T-helper 2 cell treated with Interferon-gamma antibody and Interleukin-4, amounts not matched to agents 100 ng/mL and 5 ng/mL, for 36 hours (primary cell): ENCODE results near the gene GRIN3B. TPM values are rescaled to one million over a fixed set of nuclear protein-coding genes. Genes with fewer than 3 reads are reported as not detected.

ENCODE experiments used
- intact Hi-C: fragments of 100-400 bp; cut with micrococcal nuclease; formaldehyde crosslinking; loops from one replicate; pipeline ENCODE4 v1.15.1; 2023
- total RNA-seq: library from RNA; stranded (reverse); gene quantifications from 2 replicates; pipeline ENCODE4 v1.2.3, GENCODE V29; 2022

Gene GRIN3B
- total RNA-seq, 1 donor from 2014 or later, result not detected

DNA sequence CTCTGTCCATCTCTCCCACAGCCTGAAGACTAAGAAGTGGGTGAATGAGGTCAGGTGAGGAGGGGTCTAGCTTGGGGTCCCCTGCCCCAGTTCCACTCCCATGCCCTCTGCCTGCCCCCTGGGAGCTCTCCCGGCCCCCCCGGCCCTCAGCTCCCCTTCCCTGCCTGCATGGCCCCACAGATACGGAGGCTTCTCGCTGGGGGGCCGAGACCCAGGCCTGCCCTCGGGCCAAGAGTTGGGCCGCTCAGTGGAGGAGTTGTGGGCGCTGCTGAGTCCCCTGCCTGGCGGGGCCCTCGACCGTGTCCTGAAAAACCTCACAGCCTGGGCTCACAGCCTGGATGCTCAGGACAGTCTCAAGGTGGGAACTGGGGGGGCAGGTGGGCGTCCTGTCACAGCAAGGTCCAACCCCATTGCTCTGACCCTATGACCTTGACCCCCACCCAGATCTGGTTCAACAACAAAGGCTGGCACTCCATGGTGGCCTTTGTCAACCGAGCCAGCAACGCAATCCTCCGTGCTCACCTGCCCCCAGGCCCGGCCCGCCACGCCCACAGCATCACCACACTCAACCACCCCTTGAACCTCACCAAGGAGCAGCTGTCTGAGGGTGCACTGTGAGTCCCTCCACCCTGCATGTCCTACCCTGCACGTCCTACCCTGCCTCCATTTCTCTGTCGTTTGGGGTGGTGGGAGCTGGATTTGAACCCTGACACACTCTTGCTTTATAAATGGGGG lies 55.8 kb downstream of the GRIN3B start:
- intact Hi-C loops, result no loop called here

DNA sequence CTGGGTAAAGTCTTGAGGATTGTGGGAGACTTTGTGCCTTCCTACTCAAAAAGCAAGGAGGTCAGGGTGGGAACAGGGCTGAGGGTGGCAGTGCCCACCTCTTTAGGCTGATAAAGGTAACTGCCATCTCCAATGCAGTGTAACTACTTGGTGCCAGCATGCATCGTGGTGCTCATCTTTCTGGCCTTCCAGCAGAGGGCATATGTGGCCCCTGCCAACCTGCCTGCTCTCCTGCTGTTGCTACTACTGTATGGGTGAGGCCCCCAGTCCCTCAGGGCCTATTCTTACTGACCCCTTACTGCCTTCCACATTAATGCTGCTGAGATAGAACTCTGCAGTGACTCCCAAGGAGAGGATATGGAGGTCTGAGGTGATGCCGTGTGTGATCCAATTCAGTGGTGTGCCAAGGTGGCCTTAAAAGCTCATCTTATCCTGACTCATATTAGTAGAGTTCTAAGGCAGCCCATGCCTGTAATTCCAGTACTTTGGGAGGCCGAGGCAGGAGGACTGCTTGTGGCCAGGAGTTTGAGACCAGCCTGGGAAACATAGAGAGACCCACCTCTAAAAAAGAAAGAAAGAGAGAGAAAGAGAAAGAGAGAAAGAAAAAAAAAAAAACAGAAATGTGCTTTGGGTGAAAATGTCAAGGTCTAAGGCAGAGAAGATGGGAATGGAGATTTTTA lies 57.1 kb downstream of the GRIN3B start:
- intact Hi-C loops, result no loop called here

DNA sequence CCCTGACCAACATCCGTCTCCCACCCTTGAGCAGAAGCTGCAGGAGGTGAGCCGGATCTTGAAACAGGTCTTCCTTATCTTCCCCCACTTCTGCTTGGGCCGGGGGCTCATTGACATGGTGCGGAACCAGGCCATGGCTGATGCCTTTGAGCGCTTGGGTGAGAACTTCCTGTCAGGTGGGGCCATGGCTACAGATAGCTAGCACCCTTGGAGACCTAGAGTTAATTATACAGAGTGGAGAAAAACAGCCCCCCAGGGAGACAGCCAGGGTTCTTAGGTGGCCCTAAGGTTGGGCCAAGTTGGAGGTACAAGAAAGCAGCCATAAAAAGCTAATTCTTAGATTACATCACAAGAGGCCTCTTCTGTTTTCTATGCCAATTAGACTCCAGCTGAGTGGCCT lies 57.9 kb downstream of the GRIN3B start:
- intact Hi-C loops, result no loop called here

Other genes with a start within 250 kb of the GRIN3B start
- not detected in 2 replicates for gene MISP, start 249.3 kb upstream of the GRIN3B start, total RNA-seq
- gene PTBP1, start 203.0 kb upstream of the GRIN3B start, total RNA-seq, result 616 and 655 TPM in 2 replicates
- gene PLPPR3, start 178.5 kb upstream of the GRIN3B start, total RNA-seq, result not detected in 2 replicates
- gene AZU1, start 172.6 kb upstream of the GRIN3B start, total RNA-seq, result not detected in 2 replicates
- not detected in 2 replicates for gene PRTN3, start 159.4 kb upstream of the GRIN3B start, total RNA-seq
- gene ELANE, start 148.1 kb upstream of the GRIN3B start, total RNA-seq, result not detected in 2 replicates
- gene CFD, start 140.8 kb upstream of the GRIN3B start, total RNA-seq, result 2.3 and 2.5 TPM in 2 replicates
- gene MED16, start 107.2 kb upstream of the GRIN3B start, total RNA-seq, result 62.2 and 66.7 TPM in 2 replicates
- gene RNU6-9, start 106.9 kb upstream of the GRIN3B start, total RNA-seq, result not detected in 2 replicates
- 90.7 and 96.4 TPM in 2 replicates for gene R3HDM4, start 87.2 kb upstream of the GRIN3B start, total RNA-seq
- gene KISS1R, start 83.1 kb upstream of the GRIN3B start, total RNA-seq, result 1.7 and 1.9 TPM in 2 replicates
- 22.8 and 26.8 TPM in 2 replicates for gene ARID3A, start 74.4 kb upstream of the GRIN3B start, total RNA-seq
- gene WDR18, start 16.1 kb upstream of the GRIN3B start, total RNA-seq, result 57.2 and 61.8 TPM in 2 replicates
- gene TMEM259, start 20.7 kb downstream of the GRIN3B start, total RNA-seq, result 154 TPM in 2 replicates
- not detected in 2 replicates for gene RNU6-2, start 21.1 kb downstream of the GRIN3B start, total RNA-seq
- gene CNN2, start 26.2 kb downstream of the GRIN3B start, total RNA-seq, result 546 and 561 TPM in 2 replicates
- 44.1 and 44.3 TPM in 2 replicates for gene ABCA7, start 39.7 kb downstream of the GRIN3B start, total RNA-seq
- gene ARHGAP45, start 66.7 kb downstream of the GRIN3B start, total RNA-seq, result 402 and 407 TPM in 2 replicates
- 169 and 178 TPM in 2 replicates for gene POLR2E, start 95.0 kb downstream of the GRIN3B start, total RNA-seq
- gene GPX4, start 103.6 kb downstream of the GRIN3B start, total RNA-seq, result 115 TPM in 2 replicates
- 63.2 and 67.2 TPM in 2 replicates for gene SBNO2, start 173.8 kb downstream of the GRIN3B start, total RNA-seq
- 61.2 and 61.8 TPM in 2 replicates for gene STK11, start 205.4 kb downstream of the GRIN3B start, total RNA-seq
- gene CBARP, start 237.6 kb downstream of the GRIN3B start, total RNA-seq, result 0.16 and 0.32 TPM in 2 replicates
- gene ATP5F1D, start 241.3 kb downstream of the GRIN3B start, total RNA-seq, result 181 and 213 TPM in 2 replicates
- gene MIDN, start 248.2 kb downstream of the GRIN3B start, total RNA-seq, result 64.2 and 66.0 TPM in 2 replicates